B cell (primary cell): ENCODE results near the gene PHKG1.

Experiments used
- EZH2 ChIP-seq: IDR thresholded peaks from 2 replicates; pipeline ENCODE4 v1.6.1; 2012; ENCODE audit warnings: borderline replicate concordance, low read depth, mild to moderate bottlenecking, moderate library complexity, low read length; ENCODE audit not compliant: insufficient read depth, poor library complexity, severe bottlenecking
- TF ChIP-seq, protein P1 (sequence below): fragments of 200-600 bp; IDR thresholded peaks from one replicate; pipeline ENCODE4 v1.8.0; 2022; ENCODE audit warnings: antibody characterized with exemption, mild to moderate bottlenecking

DNA sequence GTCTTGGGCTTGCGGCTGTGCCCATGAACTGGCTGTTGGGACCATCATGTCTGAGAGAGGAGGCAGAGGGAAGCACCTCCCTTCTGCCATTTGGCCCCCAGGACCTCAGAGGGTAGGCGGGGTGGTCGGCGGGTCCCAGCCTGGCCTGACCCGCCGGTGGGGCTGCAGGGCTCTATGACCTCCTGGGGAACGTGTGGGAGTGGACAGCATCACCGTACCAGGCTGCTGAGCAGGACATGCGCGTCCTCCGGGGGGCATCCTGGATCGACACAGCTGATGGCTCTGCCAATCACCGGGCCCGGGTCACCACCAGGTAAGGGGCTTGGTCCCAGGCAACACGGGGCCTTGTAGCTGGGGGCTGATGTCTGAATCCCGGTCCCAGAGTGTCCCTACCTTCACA lies 14.6 kb downstream of the PHKG1 start:
- TF ChIP-seq, protein P1, sequence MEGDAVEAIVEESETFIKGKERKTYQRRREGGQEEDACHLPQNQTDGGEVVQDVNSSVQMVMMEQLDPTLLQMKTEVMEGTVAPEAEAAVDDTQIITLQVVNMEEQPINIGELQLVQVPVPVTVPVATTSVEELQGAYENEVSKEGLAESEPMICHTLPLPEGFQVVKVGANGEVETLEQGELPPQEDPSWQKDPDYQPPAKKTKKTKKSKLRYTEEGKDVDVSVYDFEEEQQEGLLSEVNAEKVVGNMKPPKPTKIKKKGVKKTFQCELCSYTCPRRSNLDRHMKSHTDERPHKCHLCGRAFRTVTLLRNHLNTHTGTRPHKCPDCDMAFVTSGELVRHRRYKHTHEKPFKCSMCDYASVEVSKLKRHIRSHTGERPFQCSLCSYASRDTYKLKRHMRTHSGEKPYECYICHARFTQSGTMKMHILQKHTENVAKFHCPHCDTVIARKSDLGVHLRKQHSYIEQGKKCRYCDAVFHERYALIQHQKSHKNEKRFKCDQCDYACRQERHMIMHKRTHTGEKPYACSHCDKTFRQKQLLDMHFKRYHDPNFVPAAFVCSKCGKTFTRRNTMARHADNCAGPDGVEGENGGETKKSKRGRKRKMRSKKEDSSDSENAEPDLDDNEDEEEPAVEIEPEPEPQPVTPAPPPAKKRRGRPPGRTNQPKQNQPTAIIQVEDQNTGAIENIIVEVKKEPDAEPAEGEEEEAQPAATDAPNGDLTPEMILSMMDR: no peak
- TF ChIP-seq EZH2: no peak
